Measurements from ENCODE around the gene TMEM79. TPM values are rescaled to one million over a fixed set of nuclear protein-coding genes. Genes with fewer than 3 reads are reported as not detected.
A peak's percentile ranks its signal among the peaks of the same experiment; 100 is the strongest.
"Not testable (repeated sequence)": the region's sequence is repeated elsewhere in the genome, so short reads cannot be mapped to it uniquely, and the experiment has no call there.

TMEM79 gene
- total and polyA plus RNA-seq, 2 of the 4 experiments (the other 2 are of a cell fraction), result 0.54 to 3.3 TPM

- no CpG with 5 or more reads among the region's 9 CpGs for WGBS, 2 experiments (ENCODE audit: extremely low coverage in 2 of 2, insufficient read length in 1 of 2)
- H4K5ac ChIP-seq (ENCODE audit: low read depth, low read length); POLR2A ChIA-PET (ENCODE audit: unreplicated experiment); H3K27ac ChIP-seq (ENCODE audit: insufficient read depth, low read length); H3K23ac ChIP-seq (ENCODE audit: low read depth, low read length); H3K4me3 ChIP-seq (ENCODE audit: insufficient read depth, low read depth, low read length); H2BK15ac ChIP-seq (ENCODE audit: low read depth, low read length); H3K9me1 ChIP-seq (ENCODE audit: insufficient read depth, low read length); H3K14ac ChIP-seq (replicated peaks; ENCODE audit: low read depth, low read length); H2AFZ ChIP-seq (replicated peaks; ENCODE audit: low read length, poor library complexity); H3K9ac ChIP-seq (ENCODE audit: low read depth, low read length); H3K18ac ChIP-seq (ENCODE audit: low read depth, low read length); dilution Hi-C loops (cut with HindIII; ENCODE audit: low sequenced_read_pairs, unreplicated experiment); CTCF ChIA-PET; in situ Hi-C loops (cut with MboI; ENCODE audit: low sequenced_read_pairs); H2BK20ac ChIP-seq (ENCODE audit: low read depth, low read length); H3K4me1 ChIP-seq (ENCODE audit: control insufficient read depth, insufficient read depth, low read length); H3K9me3 ChIP-seq (ENCODE audit: control insufficient read depth, insufficient read depth, low read length); H3K27me3 ChIP-seq (ENCODE audit: control insufficient read depth, insufficient read depth, low read length); BruUV-seq (replicated peaks); H3K4me2 ChIP-seq (ENCODE audit: low read depth, low read length); intact Hi-C loops (cut with micrococcal nuclease); H2BK120ac ChIP-seq (ENCODE audit: low read depth, low read length); H2AK9ac ChIP-seq (replicated peaks; ENCODE audit: low read depth, low read length, poor library complexity); H2AK5ac ChIP-seq (ENCODE audit: low read depth, low read length); H3K56ac ChIP-seq (ENCODE audit: extremely low read depth, insufficient read depth, low read length); H2BK5ac ChIP-seq (ENCODE audit: low read depth, low read length, poor library complexity, severe bottlenecking); H4K8ac ChIP-seq (ENCODE audit: low read depth in 2 of 2, low read length in 2 of 2): not testable (repeated sequence)
- H3K79me1 ChIP-seq (ENCODE audit: low read depth in 1 of 2, low read length in 2 of 2), result peaks cover 13 to 37% of the 10 kb centered on the region in 2 experiments
- peak overlapping the region; percentile 16; the same call in 1 of the 2 replicates for H3K4ac ChIP-seq (ENCODE audit: low read depth, low read length)
- DNase-seq (peak; percentile 82), ATAC-seq (ENCODE audit: low read depth) (peak; percentile 86)
- peaks cover 21% of the 10 kb centered on the region; the same call in 1 of the 2 replicates for H4K20me1 ChIP-seq (ENCODE audit: insufficient read depth, low read length)
- 0 out of 2 replicates have a peak overlapping the region, but pooled peaks have one; percentile 25 for H4K91ac ChIP-seq (ENCODE audit: insufficient read depth, low read depth, low read length)
- H3K36me3 ChIP-seq (ENCODE audit: control insufficient read depth, insufficient read depth, low read length), result peaks cover 49% of the 10 kb centered on the region
- peak; percentile 44; the same call in 1 of the 2 replicates for TF ChIP-seq FOS (IDR thresholded peaks at IDR 0.05; ENCODE audit: low read depth, low read length)
These were observed 39.1 kb downstream of the TMEM79 start for GRCh38 chr1:156323179-156323578.

All from IMR-90 (cell line).